ENCODE measurements around the gene RTRAF. TPM values are rescaled to one million over a fixed set of nuclear protein-coding genes. Genes with fewer than 3 reads are reported as not detected.

The RTRAF gene
- total and polyA plus RNA-seq, 4 donors = 97.7 to 205 (median 168) TPM

- Histone ChIP-seq H3K9me3 (ENCODE audit: control insufficient read depth, insufficient read depth, low read length) (no peaks in the 10 kb centered on the region), H3K36me3 (ENCODE audit: control insufficient read depth, insufficient read depth, low read length) (no peaks in the 10 kb centered on the region), H3K27ac (ENCODE audit: low read depth, low read length) (no peak overlapping the region), H3K4me1 (ENCODE audit: control insufficient read depth, insufficient read depth, low read length) (peaks cover 25% of the 10 kb centered on the region), H3K4me3 (ENCODE audit: low read depth, low read length) (no peak overlapping the region), H3K27me3 (ENCODE audit: control insufficient read depth, insufficient read depth, low read length) (no peaks in the 10 kb centered on the region)
- no peak for DNase-seq (ENCODE audit: low read depth in 4 of 6, low spot score in 6 of 6)
- 88% methylated on average over 11 of the region's 11 CpGs for WGBS (ENCODE audit: insufficient coverage)
Observed at GRCh38 chr14:52044791-52045522, 55.6 kb downstream of the RTRAF start.

GRCh38 chr14:52046376-52046917 lies 57.1 kb downstream of the RTRAF start:
- DNase-seq (ENCODE audit: low read depth in 4 of 6, low spot score in 6 of 6) = no peak
- Histone ChIP-seq H3K36me3 (ENCODE audit: control insufficient read depth, insufficient read depth, low read length) (no peaks in the 10 kb centered on the region), H3K27ac (ENCODE audit: low read depth, low read length) (no peak overlapping the region), H3K4me1 (ENCODE audit: control insufficient read depth, insufficient read depth, low read length) (peaks cover 31% of the 10 kb centered on the region), H3K4me3 (ENCODE audit: low read depth, low read length) (no peak overlapping the region), H3K27me3 (ENCODE audit: control insufficient read depth, insufficient read depth, low read length) (no peaks in the 10 kb centered on the region), H3K9me3 (ENCODE audit: control insufficient read depth, insufficient read depth, low read length) (no peaks in the 10 kb centered on the region)
- no CpG with 5 or more reads among the region's 2 CpGs for WGBS (ENCODE audit: insufficient coverage)

GRCh38 chr14:52048116-52048515 lies 58.8 kb downstream of the RTRAF start:
- WGBS (ENCODE audit: insufficient coverage) = 74% methylated on average over 9 of the region's 10 CpGs
- no peak for DNase-seq (ENCODE audit: low read depth in 4 of 6, low spot score in 6 of 6)
- Histone ChIP-seq H3K4me1 (ENCODE audit: control insufficient read depth, insufficient read depth, low read length) (peaks cover 27% of the 10 kb centered on the region), H3K9me3 (ENCODE audit: control insufficient read depth, insufficient read depth, low read length) (no peaks in the 10 kb centered on the region), H3K4me3 (ENCODE audit: low read depth, low read length) (no peak overlapping the region), H3K36me3 (ENCODE audit: control insufficient read depth, insufficient read depth, low read length) (no peaks in the 10 kb centered on the region), H3K27ac (ENCODE audit: low read depth, low read length) (no peak overlapping the region), H3K27me3 (ENCODE audit: control insufficient read depth, insufficient read depth, low read length) (no peaks in the 10 kb centered on the region)

GRCh38 chr14:52048641-52049204 lies 59.4 kb downstream of the RTRAF start:
- no peak overlapping the region for H3K4me3 ChIP-seq (ENCODE audit: low read depth, low read length)
- no peak overlapping the region for H3K27ac ChIP-seq (ENCODE audit: low read depth, low read length)
- no peaks in the 10 kb centered on the region for H3K27me3 ChIP-seq (ENCODE audit: control insufficient read depth, insufficient read depth, low read length)
- H3K9me3 ChIP-seq (ENCODE audit: control insufficient read depth, insufficient read depth, low read length) = no peaks in the 10 kb centered on the region
- peaks cover 28% of the 10 kb centered on the region for H3K4me1 ChIP-seq (ENCODE audit: control insufficient read depth, insufficient read depth, low read length)
- no peaks in the 10 kb centered on the region for H3K36me3 ChIP-seq (ENCODE audit: control insufficient read depth, insufficient read depth, low read length)
- peak in 2 of 6 donors; percentile 40 to 45 for DNase-seq (ENCODE audit: low read depth in 4 of 6, low spot score in 6 of 6)
- 69% methylated on average over 3 of the region's 3 CpGs for WGBS (ENCODE audit: insufficient coverage)

GRCh38 chr14:52049271-52049670 lies 59.9 kb downstream of the RTRAF start:
- 74% methylated on average over 4 of the region's 5 CpGs for WGBS (ENCODE audit: insufficient coverage)
- Histone ChIP-seq H3K27ac (ENCODE audit: low read depth, low read length) (no peak overlapping the region), H3K36me3 (ENCODE audit: control insufficient read depth, insufficient read depth, low read length) (no peaks in the 10 kb centered on the region), H3K27me3 (ENCODE audit: control insufficient read depth, insufficient read depth, low read length) (no peaks in the 10 kb centered on the region), H3K4me1 (ENCODE audit: control insufficient read depth, insufficient read depth, low read length) (peaks cover 26% of the 10 kb centered on the region), H3K9me3 (ENCODE audit: control insufficient read depth, insufficient read depth, low read length) (no peaks in the 10 kb centered on the region), H3K4me3 (ENCODE audit: low read depth, low read length) (no peak overlapping the region)
- no peak for DNase-seq (ENCODE audit: low read depth in 4 of 6, low spot score in 6 of 6)

GRCh38 chr14:52049721-52050588 lies 60.6 kb downstream of the RTRAF start:
- Histone ChIP-seq H3K9me3 (ENCODE audit: control insufficient read depth, insufficient read depth, low read length) (no peaks in the 10 kb centered on the region), H3K27ac (ENCODE audit: low read depth, low read length) (no peak overlapping the region), H3K27me3 (ENCODE audit: control insufficient read depth, insufficient read depth, low read length) (no peaks in the 10 kb centered on the region), H3K4me3 (ENCODE audit: low read depth, low read length) (no peak overlapping the region), H3K36me3 (ENCODE audit: control insufficient read depth, insufficient read depth, low read length) (no peaks in the 10 kb centered on the region), H3K4me1 (ENCODE audit: control insufficient read depth, insufficient read depth, low read length) (peaks cover 26% of the 10 kb centered on the region)
- DNase-seq (ENCODE audit: low read depth in 4 of 6, low spot score in 6 of 6) = no peak
- 86% methylated on average over 6 of the region's 6 CpGs for WGBS (ENCODE audit: insufficient coverage)

GRCh38 chr14:52051251-52051650 lies 61.9 kb downstream of the RTRAF start:
- no peaks in the 10 kb centered on the region for H3K36me3 ChIP-seq (ENCODE audit: control insufficient read depth, insufficient read depth, low read length)
- WGBS (ENCODE audit: insufficient coverage) = 78% methylated on average over 3 of the region's 3 CpGs
- peaks cover 26% of the 10 kb centered on the region for H3K4me1 ChIP-seq (ENCODE audit: control insufficient read depth, insufficient read depth, low read length)
- no peaks in the 10 kb centered on the region for H3K27me3 ChIP-seq (ENCODE audit: control insufficient read depth, insufficient read depth, low read length)
- DNase-seq (ENCODE audit: low read depth in 4 of 6, low spot score in 6 of 6) = no peak
- H3K9me3 ChIP-seq (ENCODE audit: control insufficient read depth, insufficient read depth, low read length) = no peaks in the 10 kb centered on the region
- H3K4me3 ChIP-seq (ENCODE audit: low read depth, low read length) = no peak overlapping the region
- peak overlapping the region; percentile 26 for H3K27ac ChIP-seq (ENCODE audit: low read depth, low read length)

- no peaks in the 10 kb centered on the region for H3K9me3 ChIP-seq (ENCODE audit: control insufficient read depth, insufficient read depth, low read length)
- DNase-seq (ENCODE audit: low read depth in 4 of 6, low spot score in 6 of 6) = no peak
- peaks cover 26% of the 10 kb centered on the region for H3K4me1 ChIP-seq (ENCODE audit: control insufficient read depth, insufficient read depth, low read length)
- H3K27ac ChIP-seq (ENCODE audit: low read depth, low read length) = peak overlapping the region; percentile 26
- no peaks in the 10 kb centered on the region for H3K36me3 ChIP-seq (ENCODE audit: control insufficient read depth, insufficient read depth, low read length)
- no peak overlapping the region for H3K4me3 ChIP-seq (ENCODE audit: low read depth, low read length)
- no CpG with 5 or more reads among the region's 2 CpGs for WGBS (ENCODE audit: insufficient coverage)
- no peaks in the 10 kb centered on the region for H3K27me3 ChIP-seq (ENCODE audit: control insufficient read depth, insufficient read depth, low read length)
Observed at GRCh38 chr14:52051871-52052270, 62.5 kb downstream of the RTRAF start.

- Histone ChIP-seq H3K4me1 (ENCODE audit: control insufficient read depth, insufficient read depth, low read length) (peaks cover 26% of the 10 kb centered on the region), H3K4me3 (ENCODE audit: low read depth, low read length) (no peak overlapping the region), H3K36me3 (ENCODE audit: control insufficient read depth, insufficient read depth, low read length) (no peaks in the 10 kb centered on the region), H3K27me3 (ENCODE audit: control insufficient read depth, insufficient read depth, low read length) (no peaks in the 10 kb centered on the region), H3K27ac (ENCODE audit: low read depth, low read length) (peak overlapping the region; percentile 26), H3K9me3 (ENCODE audit: control insufficient read depth, insufficient read depth, low read length) (no peaks in the 10 kb centered on the region)
- WGBS (ENCODE audit: insufficient coverage) = 89% methylated on average over 7 of the region's 7 CpGs
- no peak for DNase-seq (ENCODE audit: low read depth in 4 of 6, low spot score in 6 of 6)
Observed at GRCh38 chr14:52052288-52052943, 63.1 kb downstream of the RTRAF start.
